Measurements from ENCODE around the gene GRM7. TPM values are rescaled to one million over a fixed set of nuclear protein-coding genes. Genes with fewer than 3 reads are reported as not detected.

Gene GRM7
- total RNA-seq, 3 donors from 2014 or later, result 0.59 to 1.3 (median 1.1) TPM

DNA sequence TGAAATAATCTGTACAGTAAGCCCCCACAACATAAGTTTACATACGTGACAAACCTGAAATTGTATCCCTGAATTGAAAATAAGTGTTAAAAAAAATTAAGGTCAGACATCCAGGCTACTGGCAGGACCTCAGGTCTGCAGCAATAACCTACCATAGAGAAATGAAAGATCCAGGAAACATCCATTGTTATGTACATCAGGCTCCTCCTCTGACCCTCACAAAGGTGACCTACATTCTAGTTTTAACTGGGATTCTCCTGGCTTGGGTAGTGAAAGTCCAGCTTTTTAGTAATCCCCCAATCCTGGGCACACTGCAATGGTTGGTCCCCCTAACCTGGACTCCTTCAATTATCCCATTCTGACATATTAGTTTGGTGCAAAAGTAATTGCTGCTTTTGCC lies 891.1 kb downstream of the GRM7 start:
- DNase-seq (ENCODE audit: low spot score in 2 of 2), result no peak
- no peak overlapping the region for H3K4me3 ChIP-seq
- TF ChIP-seq POLR2A (IDR thresholded peaks at IDR 0.05) (no peak), POLR2AphosphoS5 (IDR thresholded peaks at IDR 0.05) (no peak)
- TF ChIP-seq, protein P1, sequence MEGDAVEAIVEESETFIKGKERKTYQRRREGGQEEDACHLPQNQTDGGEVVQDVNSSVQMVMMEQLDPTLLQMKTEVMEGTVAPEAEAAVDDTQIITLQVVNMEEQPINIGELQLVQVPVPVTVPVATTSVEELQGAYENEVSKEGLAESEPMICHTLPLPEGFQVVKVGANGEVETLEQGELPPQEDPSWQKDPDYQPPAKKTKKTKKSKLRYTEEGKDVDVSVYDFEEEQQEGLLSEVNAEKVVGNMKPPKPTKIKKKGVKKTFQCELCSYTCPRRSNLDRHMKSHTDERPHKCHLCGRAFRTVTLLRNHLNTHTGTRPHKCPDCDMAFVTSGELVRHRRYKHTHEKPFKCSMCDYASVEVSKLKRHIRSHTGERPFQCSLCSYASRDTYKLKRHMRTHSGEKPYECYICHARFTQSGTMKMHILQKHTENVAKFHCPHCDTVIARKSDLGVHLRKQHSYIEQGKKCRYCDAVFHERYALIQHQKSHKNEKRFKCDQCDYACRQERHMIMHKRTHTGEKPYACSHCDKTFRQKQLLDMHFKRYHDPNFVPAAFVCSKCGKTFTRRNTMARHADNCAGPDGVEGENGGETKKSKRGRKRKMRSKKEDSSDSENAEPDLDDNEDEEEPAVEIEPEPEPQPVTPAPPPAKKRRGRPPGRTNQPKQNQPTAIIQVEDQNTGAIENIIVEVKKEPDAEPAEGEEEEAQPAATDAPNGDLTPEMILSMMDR (IDR thresholded peaks at IDR 0.05), result no peak
- no peaks in the 10 kb centered on the region for H3K9me3 ChIP-seq
- intact Hi-C loops (cut with DNase I; ENCODE audit: low total_unique reads), result no loop called here
- no peak overlapping the region for H3K27ac ChIP-seq
- H3K27me3 ChIP-seq, result no peaks in the 10 kb centered on the region
- no peaks in the 10 kb centered on the region for H3K4me1 ChIP-seq
- H3K36me3 ChIP-seq, result no peaks in the 10 kb centered on the region

DNA sequence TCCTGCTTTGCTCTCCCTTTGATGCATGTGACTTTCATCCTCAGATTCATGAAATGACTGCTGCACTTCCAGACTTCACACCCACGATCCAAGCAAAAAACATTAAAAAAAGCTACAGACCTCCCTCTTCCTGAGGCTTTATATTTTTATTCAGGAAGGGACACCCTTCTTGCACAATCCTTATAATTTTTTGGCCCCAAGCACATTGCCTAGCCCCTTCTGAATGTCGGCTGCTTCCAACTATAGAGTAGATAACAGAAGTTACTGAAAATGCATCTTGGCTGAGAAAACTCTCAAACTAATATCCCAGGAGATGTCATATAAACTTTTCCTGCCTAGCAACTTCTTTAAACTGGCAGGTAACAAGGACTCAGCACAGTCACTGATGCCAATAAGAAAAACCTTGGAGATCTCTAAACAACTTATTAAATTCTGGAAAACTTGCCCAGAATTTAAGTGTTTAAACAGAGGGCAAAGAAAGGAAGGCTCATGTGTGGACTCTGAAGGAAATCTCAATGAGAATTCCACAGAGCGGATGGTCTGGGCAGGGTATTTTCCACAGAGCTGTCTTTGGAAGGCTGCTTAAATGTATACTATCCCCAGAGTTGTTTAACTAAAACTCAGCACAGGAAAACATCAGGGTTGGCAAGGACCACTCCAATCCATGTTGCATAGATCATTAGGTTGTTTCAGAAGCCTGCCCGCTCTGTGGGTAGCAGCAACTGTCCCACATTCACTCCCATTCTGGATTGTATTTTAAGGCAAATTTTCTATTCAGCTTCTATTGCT lies 893.9 kb downstream of the GRM7 start:
- Histone ChIP-seq H3K27me3 (no peaks in the 10 kb centered on the region), H3K4me1 (no peaks in the 10 kb centered on the region), H3K27ac (no peak overlapping the region), H3K9me3 (no peaks in the 10 kb centered on the region), H3K36me3 (no peaks in the 10 kb centered on the region), H3K4me3 (no peak overlapping the region)
- intact Hi-C loops (cut with DNase I; ENCODE audit: low total_unique reads), result loop anchor here (5.0 kb wide), 1 partner anchor 422 kb away; no protein-coding TSS in a partner anchor
- DNase-seq (ENCODE audit: low spot score in 2 of 2), result no peak
- TF ChIP-seq, protein P1 (IDR thresholded peaks at IDR 0.05), result no peak

DNA sequence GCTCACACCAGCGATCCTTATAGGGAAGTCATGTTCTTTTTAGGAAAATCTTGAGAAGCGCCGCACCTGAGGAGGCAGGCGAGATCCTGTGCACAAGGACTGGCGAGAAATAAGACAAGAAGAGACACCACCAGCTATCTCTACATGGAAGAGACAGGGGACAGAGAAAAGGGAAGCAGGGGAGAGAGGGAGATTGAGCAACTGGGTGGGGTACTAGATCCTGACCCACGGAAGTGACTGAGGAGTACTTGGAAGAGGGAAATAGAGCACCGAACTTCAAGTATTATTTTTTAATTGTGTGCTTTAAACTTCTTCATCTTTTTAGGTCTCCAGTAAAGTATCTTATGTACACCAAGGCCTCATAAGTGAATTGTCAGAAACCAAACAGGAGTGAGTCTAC lies 898.7 kb downstream of the GRM7 start:
- Histone ChIP-seq H3K9me3 (no peaks in the 10 kb centered on the region), H3K4me3 (no peak overlapping the region), H3K36me3 (no peaks in the 10 kb centered on the region), H3K4me1 (no peaks in the 10 kb centered on the region), H3K27me3 (no peaks in the 10 kb centered on the region), H3K27ac (no peak overlapping the region)
- TF ChIP-seq, protein P1 (IDR thresholded peaks at IDR 0.05), result no peak
- no peak for TF ChIP-seq POLR2AphosphoS5 (IDR thresholded peaks at IDR 0.05)
- TF ChIP-seq POLR2A (IDR thresholded peaks at IDR 0.05), result no peak
- intact Hi-C loops (cut with DNase I; ENCODE audit: low total_unique reads), result loop anchor here (5.0 kb wide), 2 partner anchors 62 to 418 kb away; no protein-coding TSS in a partner anchor
- DNase-seq (ENCODE audit: low spot score in 2 of 2), result no peak

DNA sequence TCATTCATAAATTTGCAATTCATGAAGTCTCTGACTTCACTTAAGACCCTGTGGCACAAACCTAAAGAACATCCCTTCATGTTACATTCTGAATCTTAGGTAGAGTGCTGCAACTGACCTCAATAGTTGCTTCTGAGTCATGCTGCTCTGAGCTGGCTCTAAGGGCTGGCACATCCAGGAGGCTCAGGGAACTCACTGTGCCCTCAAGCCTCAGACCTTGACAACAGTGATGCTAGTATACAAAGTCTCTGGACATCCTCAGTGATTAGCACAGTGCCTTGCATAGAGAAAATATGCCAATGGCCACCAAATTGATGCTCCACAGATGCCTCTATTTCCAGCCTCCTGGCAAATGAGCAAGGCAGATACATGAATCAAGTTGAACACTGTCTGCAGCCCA lies 899.8 kb downstream of the GRM7 start:
- no peaks in the 10 kb centered on the region for H3K36me3 ChIP-seq
- intact Hi-C loops (cut with DNase I; ENCODE audit: low total_unique reads), result loop anchor here (5.0 kb wide), 1 partner anchor 63 kb away; no protein-coding TSS in a partner anchor

DNA sequence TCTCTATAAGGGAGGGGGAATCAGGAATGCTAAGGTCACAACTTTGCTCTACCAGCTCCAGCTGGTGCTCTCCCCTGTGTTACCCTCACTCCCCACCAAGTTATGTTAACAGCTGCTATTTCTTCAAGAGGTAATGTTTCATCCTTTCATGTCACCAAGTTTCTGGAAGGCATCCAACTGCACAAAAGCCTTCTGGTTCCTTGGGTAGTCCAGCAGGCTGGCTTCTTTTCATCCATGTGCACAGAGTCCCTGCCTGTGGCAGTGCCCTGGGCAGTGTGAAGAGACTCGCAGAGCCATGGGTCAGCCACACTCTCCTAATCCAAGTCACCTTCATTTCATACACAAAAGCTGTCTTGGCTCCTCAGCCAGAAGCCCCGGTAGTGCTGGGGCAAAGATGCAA lies 903.2 kb downstream of the GRM7 start:
- no peaks in the 10 kb centered on the region for H3K27me3 ChIP-seq
- no peak overlapping the region for H3K27ac ChIP-seq
- intact Hi-C loops (cut with DNase I; ENCODE audit: low total_unique reads), result loop anchor here (5.0 kb wide), 1 partner anchor 67 kb away; no protein-coding TSS in a partner anchor
- peaks cover 0 to 4% of the 10 kb centered on the region in 2 donors for H3K9me3 ChIP-seq
- H3K4me1 ChIP-seq, result no peaks in the 10 kb centered on the region
- TF ChIP-seq POLR2A (IDR thresholded peaks at IDR 0.05) (no peak), POLR2AphosphoS5 (IDR thresholded peaks at IDR 0.05) (no peak)
- TF ChIP-seq, protein P1 (IDR thresholded peaks at IDR 0.05), result no peak
- DNase-seq (ENCODE audit: low spot score in 2 of 2), result no peak
- H3K36me3 ChIP-seq, result no peaks in the 10 kb centered on the region
- H3K4me3 ChIP-seq, result no peak overlapping the region

More for the DNA sequence above, 899.8 kb downstream of the GRM7 start:
- Histone ChIP-seq H3K9me3 (no peaks in the 10 kb centered on the region), H3K4me1 (no peaks in the 10 kb centered on the region), H3K4me3 (no peak overlapping the region), H3K27ac (no peak overlapping the region), H3K27me3 (no peaks in the 10 kb centered on the region)
- DNase-seq (ENCODE audit: low spot score in 2 of 2), result no peak
- TF ChIP-seq POLR2A (IDR thresholded peaks at IDR 0.05), result no peak
- no peak for TF ChIP-seq POLR2AphosphoS5 (IDR thresholded peaks at IDR 0.05)
- TF ChIP-seq, protein P1 (IDR thresholded peaks at IDR 0.05), result no peak
